ENCODE results near the gene MOCOS. TPM values are rescaled to one million over a fixed set of nuclear protein-coding genes. Genes with fewer than 3 reads are reported as not detected.

The MOCOS gene
- total RNA-seq, 1 experiment from 2014 or later = 4.2 TPM

DNA sequence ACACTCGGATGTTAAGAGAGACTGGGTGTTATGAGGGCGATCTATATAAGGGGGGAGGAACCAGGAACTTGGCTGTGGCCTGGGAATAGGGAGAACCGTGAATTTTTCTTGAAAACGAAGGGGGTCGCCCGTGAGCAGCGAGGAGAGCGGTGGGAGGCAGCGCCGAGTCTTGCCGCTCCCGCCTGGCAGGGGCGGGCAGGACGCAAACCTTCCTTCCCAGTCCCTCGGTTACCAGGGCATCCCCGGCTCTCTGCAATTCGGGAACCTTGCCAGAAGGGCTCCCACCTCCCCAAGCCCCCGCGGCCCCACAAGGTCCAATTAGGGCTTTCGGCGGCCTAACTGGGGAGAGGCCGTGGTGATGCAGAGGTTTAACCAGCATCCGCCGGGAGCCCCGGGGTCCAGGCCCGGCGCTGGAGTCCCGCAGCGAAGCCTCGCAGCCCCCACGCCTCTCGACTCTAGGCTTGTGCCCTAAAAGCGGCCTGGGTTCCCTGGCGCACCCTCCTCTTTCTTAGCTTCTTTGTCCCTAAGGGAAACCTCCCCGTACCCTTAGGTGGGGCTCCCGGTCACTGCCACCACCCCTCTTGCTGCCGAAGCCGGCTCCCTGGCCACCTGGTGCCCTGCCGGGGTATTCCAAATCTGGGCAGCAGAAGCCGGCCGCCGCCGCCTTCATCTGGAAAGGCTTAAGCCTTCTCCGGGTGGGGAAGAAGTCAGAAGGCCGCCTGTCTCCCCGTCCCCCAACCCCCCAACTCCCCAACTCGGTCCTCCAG, 109.5 kb downstream of the MOCOS start:
- CTCF ChIA-PET = interaction anchor here (1.3 to 3.6 kb wide), 3 partner anchors 13 to 116 kb away, joined by 4 to 26 read pairs (median 4); no protein-coding TSS in a partner anchor
- H3K36me3 Mint-ChIP-seq = no peaks in the 10 kb centered on the region
- H3K4me3 Mint-ChIP-seq = no peak overlapping the region
- peaks cover 27% of the 10 kb centered on the region for H3K27me3 Mint-ChIP-seq (ENCODE audit: low read depth)
- TF ChIP-seq, protein P1, sequence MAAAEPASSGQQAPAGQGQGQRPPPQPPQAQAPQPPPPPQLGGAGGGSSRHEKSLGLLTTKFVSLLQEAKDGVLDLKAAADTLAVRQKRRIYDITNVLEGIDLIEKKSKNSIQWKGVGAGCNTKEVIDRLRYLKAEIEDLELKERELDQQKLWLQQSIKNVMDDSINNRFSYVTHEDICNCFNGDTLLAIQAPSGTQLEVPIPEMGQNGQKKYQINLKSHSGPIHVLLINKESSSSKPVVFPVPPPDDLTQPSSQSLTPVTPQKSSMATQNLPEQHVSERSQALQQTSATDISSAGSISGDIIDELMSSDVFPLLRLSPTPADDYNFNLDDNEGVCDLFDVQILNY (CRISPR knock-in tag; IDR thresholded peaks at IDR 0.05) = peak; percentile 42; the same call in 1 of the 2 replicates
- no peak for TF ChIP-seq EMX1 (CRISPR knock-in tag; IDR thresholded peaks at IDR 0.05)
- peak; percentile 38; the same call in 1 of the 2 replicates for TF ChIP-seq CREM (CRISPR knock-in tag; IDR thresholded peaks at IDR 0.05)
- TF ChIP-seq, protein P2, sequence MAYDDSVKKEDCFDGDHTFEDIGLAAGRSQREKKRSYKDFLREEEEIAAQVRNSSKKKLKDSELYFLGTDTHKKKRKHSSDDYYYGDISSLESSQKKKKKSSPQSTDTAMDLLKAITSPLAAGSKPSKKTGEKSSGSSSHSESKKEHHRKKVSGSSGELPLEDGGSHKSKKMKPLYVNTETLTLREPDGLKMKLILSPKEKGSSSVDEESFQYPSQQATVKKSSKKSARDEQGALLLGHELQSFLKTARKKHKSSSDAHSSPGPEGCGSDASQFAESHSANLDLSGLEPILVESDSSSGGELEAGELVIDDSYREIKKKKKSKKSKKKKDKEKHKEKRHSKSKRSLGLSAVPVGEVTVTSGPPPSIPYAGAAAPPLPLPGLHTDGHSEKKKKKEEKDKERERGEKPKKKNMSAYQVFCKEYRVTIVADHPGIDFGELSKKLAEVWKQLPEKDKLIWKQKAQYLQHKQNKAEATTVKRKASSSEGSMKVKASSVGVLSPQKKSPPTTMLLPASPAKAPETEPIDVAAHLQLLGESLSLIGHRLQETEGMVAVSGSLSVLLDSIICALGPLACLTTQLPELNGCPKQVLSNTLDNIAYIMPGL (CRISPR knock-in tag; IDR thresholded peaks at IDR 0.05) = peak; percentile 78
- ATAC-seq (peak; percentile 67), DNase-seq (ENCODE audit: low spot score) (peak; percentile 85)
- H3K4me1 Mint-ChIP-seq = peaks cover 5% of the 10 kb centered on the region
- POLR2A ChIA-PET = interaction anchor here (1.2 kb wide), 1 partner anchor 109 kb away, joined by 6 read pairs; no protein-coding TSS in a partner anchor
- no peak overlapping the region for H3K27ac Mint-ChIP-seq
- H3K9me3 Mint-ChIP-seq = no peaks in the 10 kb centered on the region

DNA sequence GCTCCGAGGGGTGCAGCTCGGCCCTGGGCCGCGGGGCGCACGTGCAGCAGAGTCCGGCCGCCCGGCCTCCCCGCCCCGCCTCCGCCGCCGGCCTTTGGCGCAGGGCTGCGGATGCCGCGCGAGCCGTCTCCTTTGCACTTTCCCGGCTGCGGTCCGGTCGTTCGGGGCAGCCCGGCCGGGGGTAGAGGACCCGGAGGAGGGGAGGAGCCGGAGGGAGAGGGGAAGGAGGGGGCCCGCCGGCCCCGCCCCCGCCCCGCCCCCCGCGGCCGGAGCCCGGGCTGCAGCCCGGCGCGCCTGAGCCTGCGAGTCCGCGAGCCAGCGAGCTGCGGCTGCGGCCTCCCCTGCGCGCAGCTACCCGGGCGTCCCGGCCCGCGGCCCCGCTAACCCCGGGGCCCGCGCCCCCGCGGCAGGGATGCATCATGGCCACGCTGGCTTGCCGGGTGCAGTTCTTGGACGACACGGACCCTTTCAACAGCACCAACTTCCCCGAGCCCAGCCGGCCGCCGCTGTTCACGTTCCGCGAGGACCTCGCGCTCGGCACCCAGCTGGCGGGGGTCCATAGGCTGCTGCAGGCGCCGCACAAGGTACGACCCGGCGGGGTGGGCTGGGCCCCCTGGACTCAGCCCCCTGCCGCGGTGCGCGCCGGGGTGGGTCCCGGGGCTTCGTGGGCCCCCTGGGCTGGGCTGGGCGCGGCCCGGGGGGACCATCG, 110.3 kb downstream of the MOCOS start, which contains the start of gene FHOD3:
FHOD3 (plus strand) TSS at position 297 of the 709 bp plus-strand sequence; CDS start at position 420, 123 bp downstream.
- TF ChIP-seq ZNF396 (CRISPR knock-in tag; IDR thresholded peaks at IDR 0.05; ENCODE audit: borderline replicate concordance) (no peak), SMAD3 (CRISPR knock-in tag; IDR thresholded peaks at IDR 0.05; ENCODE audit: borderline replicate concordance) (no peak), SP1 (CRISPR knock-in tag; conservative IDR thresholded peaks at IDR 0.05) (peak; percentile 67), CREM (CRISPR knock-in tag; IDR thresholded peaks at IDR 0.05) (no peak), ZNF423 (CRISPR knock-in tag; IDR thresholded peaks at IDR 0.05) (peak; percentile 90), ATF1 (CRISPR knock-in tag; IDR thresholded peaks at IDR 0.05) (no peak)
- TF ChIP-seq, protein P2 (CRISPR knock-in tag; IDR thresholded peaks at IDR 0.05) = peak; percentile 32
- TF ChIP-seq, protein P3, sequence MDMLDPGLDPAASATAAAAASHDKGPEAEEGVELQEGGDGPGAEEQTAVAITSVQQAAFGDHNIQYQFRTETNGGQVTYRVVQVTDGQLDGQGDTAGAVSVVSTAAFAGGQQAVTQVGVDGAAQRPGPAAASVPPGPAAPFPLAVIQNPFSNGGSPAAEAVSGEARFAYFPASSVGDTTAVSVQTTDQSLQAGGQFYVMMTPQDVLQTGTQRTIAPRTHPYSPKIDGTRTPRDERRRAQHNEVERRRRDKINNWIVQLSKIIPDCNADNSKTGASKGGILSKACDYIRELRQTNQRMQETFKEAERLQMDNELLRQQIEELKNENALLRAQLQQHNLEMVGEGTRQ (CRISPR knock-in tag; IDR thresholded peaks at IDR 0.05) = 0 out of 2 replicates have a peak, but pooled peaks have one; percentile 9
- CTCF ChIA-PET = interaction anchor here (0.5 to 3.6 kb wide), 6 partner anchors 13 to 270 kb away, joined by 3 to 26 read pairs (median 5); no protein-coding TSS in a partner anchor
- Mint-ChIP-seq H3K27me3 (ENCODE audit: low read depth) (peaks cover 27% of the 10 kb centered on the region), H3K4me3 (peak within 1 kb of the TSS; percentile 43), H3K9me3 (no peaks in the 10 kb centered on the region), H3K27ac (no peak within 1 kb of the TSS), H3K4me1 (peaks cover 5% of the 10 kb centered on the region), H3K36me3 (no peaks in the 10 kb centered on the region)
- DNase-seq (ENCODE audit: low spot score) (peak; percentile 82), ATAC-seq (peak; percentile 66)
- POLR2A ChIA-PET = interaction anchor here (1.2 kb wide), 1 partner anchor 109 kb away, joined by 6 read pairs; no protein-coding TSS in a partner anchor

DNA sequence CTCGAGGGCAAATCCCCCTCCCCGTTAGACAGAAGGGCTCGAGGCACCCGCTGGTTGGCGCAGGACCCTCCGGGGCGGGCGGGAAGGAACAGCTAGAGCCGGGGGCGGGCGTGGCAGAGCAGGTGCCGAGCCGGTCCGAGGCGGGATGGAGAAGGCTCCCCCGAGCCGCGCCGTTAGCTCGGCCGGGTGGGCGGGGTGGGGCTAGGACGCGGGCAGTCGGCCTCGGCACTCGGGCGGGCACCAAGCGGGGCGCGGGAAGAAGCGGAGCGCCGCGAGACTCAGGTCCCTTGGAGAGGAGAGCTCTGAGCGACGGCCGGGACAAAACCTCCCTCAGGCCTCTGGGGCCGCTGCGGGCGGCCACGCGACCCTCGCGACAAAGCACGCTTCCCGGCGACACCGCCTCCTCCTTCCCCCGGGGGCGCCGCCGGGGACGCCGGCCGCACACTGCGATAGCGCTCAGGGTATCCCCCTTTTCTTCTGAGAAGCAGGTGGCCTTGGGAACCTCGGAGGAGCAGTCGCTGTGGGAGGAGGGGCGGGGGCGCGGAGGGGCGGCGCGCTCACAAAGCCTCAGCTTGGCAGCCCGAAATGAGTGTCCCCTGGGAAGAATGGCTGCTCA, 110.9 kb downstream of the MOCOS start:
- ChIA-PET POLR2A (interaction anchor here (1.2 kb wide), 1 partner anchor 110 kb away, joined by 6 read pairs; no protein-coding TSS in a partner anchor), CTCF (interaction anchor here (0.5 to 3.6 kb wide), 7 partner anchors 13 to 269 kb away, joined by 3 to 26 read pairs (median 5); no protein-coding TSS in a partner anchor)

More for the DNA sequence above, 110.9 kb downstream of the MOCOS start:
- Mint-ChIP-seq H3K4me1 (peaks cover 9% of the 10 kb centered on the region), H3K27me3 (ENCODE audit: low read depth) (peaks cover 27% of the 10 kb centered on the region), H3K27ac (no peak overlapping the region), H3K4me3 (peak overlapping the region; percentile 41), H3K9me3 (no peaks in the 10 kb centered on the region), H3K36me3 (no peaks in the 10 kb centered on the region)
- peak; percentile 66 for DNase-seq (ENCODE audit: low spot score)
- peak; percentile 36 for ATAC-seq
- TF ChIP-seq, protein P4, sequence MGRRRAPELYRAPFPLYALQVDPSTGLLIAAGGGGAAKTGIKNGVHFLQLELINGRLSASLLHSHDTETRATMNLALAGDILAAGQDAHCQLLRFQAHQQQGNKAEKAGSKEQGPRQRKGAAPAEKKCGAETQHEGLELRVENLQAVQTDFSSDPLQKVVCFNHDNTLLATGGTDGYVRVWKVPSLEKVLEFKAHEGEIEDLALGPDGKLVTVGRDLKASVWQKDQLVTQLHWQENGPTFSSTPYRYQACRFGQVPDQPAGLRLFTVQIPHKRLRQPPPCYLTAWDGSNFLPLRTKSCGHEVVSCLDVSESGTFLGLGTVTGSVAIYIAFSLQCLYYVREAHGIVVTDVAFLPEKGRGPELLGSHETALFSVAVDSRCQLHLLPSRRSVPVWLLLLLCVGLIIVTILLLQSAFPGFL (CRISPR knock-in tag; IDR thresholded peaks at IDR 0.05; ENCODE audit: borderline replicate concordance) = no peak
- TF ChIP-seq, protein P5, sequence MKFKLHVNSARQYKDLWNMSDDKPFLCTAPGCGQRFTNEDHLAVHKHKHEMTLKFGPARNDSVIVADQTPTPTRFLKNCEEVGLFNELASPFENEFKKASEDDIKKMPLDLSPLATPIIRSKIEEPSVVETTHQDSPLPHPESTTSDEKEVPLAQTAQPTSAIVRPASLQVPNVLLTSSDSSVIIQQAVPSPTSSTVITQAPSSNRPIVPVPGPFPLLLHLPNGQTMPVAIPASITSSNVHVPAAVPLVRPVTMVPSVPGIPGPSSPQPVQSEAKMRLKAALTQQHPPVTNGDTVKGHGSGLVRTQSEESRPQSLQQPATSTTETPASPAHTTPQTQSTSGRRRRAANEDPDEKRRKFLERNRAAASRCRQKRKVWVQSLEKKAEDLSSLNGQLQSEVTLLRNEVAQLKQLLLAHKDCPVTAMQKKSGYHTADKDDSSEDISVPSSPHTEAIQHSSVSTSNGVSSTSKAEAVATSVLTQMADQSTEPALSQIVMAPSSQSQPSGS (CRISPR knock-in tag; IDR thresholded peaks at IDR 0.05; ENCODE audit: borderline replicate concordance, low read depth) = 0 out of 2 replicates have a peak, but pooled peaks have one; percentile 24
- no peak for TF ChIP-seq ZNF138 (CRISPR knock-in tag; conservative IDR thresholded peaks at IDR 0.05)
- TF ChIP-seq, protein P6, sequence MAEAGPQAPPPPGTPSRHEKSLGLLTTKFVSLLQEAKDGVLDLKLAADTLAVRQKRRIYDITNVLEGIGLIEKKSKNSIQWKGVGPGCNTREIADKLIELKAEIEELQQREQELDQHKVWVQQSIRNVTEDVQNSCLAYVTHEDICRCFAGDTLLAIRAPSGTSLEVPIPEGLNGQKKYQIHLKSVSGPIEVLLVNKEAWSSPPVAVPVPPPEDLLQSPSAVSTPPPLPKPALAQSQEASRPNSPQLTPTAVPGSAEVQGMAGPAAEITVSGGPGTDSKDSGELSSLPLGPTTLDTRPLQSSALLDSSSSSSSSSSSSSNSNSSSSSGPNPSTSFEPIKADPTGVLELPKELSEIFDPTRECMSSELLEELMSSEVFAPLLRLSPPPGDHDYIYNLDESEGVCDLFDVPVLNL (CRISPR knock-in tag; IDR thresholded peaks at IDR 0.05; ENCODE audit: borderline replicate concordance, low read depth) = peak; percentile 43; the same call in 1 of the 2 replicates
